K562 (cell line): ENCODE results near the gene TTLL11.

Experiments used
- CTCF ChIP-seq, 3 experiments: IDR thresholded peaks in 2 of 3; conservative IDR thresholded peaks in 1 of 3; 2 replicates each; pipeline ENCODE4 v1.5.1; 2011 to 2012; ENCODE audit warnings: low read length in 3 of 3, mild to moderate bottlenecking in 3 of 3, control low read depth in 2 of 3, improper control_type of control experiment in 1 of 3, inconsistent platforms in 1 of 3, low read depth in 1 of 3, mixed read lengths in 1 of 3, moderate library complexity in 1 of 3; ENCODE audit not compliant: insufficient read depth in 2 of 3
- EGR1 ChIP-seq: fragments of 450-650 bp; conservative IDR thresholded peaks from 2 replicates; pipeline ENCODE4 v1.6.1; 2017; ENCODE audit warnings: mild to moderate bottlenecking
- ESRRA ChIP-seq: fragments of 450-650 bp; IDR thresholded peaks from 2 replicates; pipeline ENCODE4 v1.6.1; 2014; ENCODE audit warnings: low read depth, mild to moderate bottlenecking, moderate library complexity, borderline replicate concordance
- EZH2 ChIP-seq: IDR thresholded peaks from 2 replicates; pipeline ENCODE4 v1.6.1; 2012; ENCODE audit warnings: low read depth, mild to moderate bottlenecking, inconsistent platforms, low read length, borderline replicate concordance
- POLR2A ChIP-seq: fragments of 450-650 bp; conservative IDR thresholded peaks from 2 replicates; pipeline ENCODE4 v1.6.1; 2016
- ZNF398 ChIP-seq: fragments of 250-450 bp; sonication (Bioruptor Pico); IDR thresholded peaks from 2 replicates; pipeline ENCODE4 v1.8.0; 2021; ENCODE audit warnings: moderate library complexity, mild to moderate bottlenecking, inconsistent platforms

- TF ChIP-seq ESRRA (no peak), EGR1 (no peak), EZH2 (no peak), POLR2A (no peak), CTCF (IDR thresholded peaks at IDR 0.05 in 2 of 3, conservative IDR thresholded peaks at IDR 0.05 in 1 of 3; ENCODE audit: insufficient read depth in 2 of 3, low read depth in 1 of 3, low read length in 3 of 3) (no peak), ZNF398 (CRISPR knock-in tag) (no peak)
These were observed 311.2 kb downstream of the TTLL11 start for GRCh38 chr9:121781701-121782464.
